Cardiac fibroblast (primary cell): ENCODE measurements around the gene ZBTB48.

ENCODE experiments used
- DNase-seq, 2 donors: peaks; one replicate each; pipeline versions ENCODE4 v3.0.0 to v3.0.0-alpha.2; 2010; ENCODE audit warnings: low read depth in 2 of 2
- H3K4me3 ChIP-seq, 2 donors: replicated peaks in 1 of 2; 1 replicate in 1 of 2; 2 replicates in 1 of 2; pipeline ENCODE4 v1.5.1; 2011; ENCODE audit warnings: low read depth in 2 of 2, low read length in 2 of 2, mild to moderate bottlenecking in 2 of 2, moderate library complexity in 1 of 2
- CTCF ChIP-seq: IDR thresholded peaks from one replicate; pipeline ENCODE4 v1.5.1; 2011; ENCODE audit warnings: low read depth, mild to moderate bottlenecking, low read length, inconsistent platforms

The ZBTB48 gene

DNA sequence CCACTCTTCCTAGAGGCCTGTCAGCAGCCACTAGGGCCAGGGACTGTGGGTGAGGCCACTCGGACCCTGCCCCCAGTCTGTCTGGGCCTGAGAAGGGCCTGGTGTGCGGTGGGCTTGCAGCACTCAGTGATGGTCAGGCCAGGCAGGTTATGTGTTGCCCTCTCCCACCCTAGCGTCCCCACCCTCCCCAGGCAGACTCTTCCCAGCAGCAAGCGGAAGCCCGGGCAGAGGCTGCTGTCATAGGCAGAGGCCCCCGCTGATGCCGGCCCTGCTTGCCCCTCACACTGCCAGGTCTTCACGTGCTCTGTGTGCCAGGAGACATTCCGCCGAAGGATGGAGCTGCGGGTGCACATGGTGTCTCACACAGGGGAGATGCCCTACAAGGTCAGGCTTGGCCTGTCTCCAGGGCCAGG lies 6.6 kb downstream of the ZBTB48 start:
- TF ChIP-seq CTCF = no peak
- no peak overlapping the region for H3K4me3 ChIP-seq
- DNase-seq = no peak

GRCh38 chr1:6587261-6588005 lies 7.6 kb downstream of the ZBTB48 start:
- TF ChIP-seq CTCF = no peak
- no peak overlapping the region for H3K4me3 ChIP-seq
- DNase-seq = no peak

- no peak overlapping the region for H3K4me3 ChIP-seq
- no peak for DNase-seq
- TF ChIP-seq CTCF = no peak
Observed at GRCh38 chr1:6588128-6588892, 8.5 kb downstream of the ZBTB48 start.

- DNase-seq = no peak
- TF ChIP-seq CTCF = no peak
- H3K4me3 ChIP-seq = no peak overlapping the region
Observed at GRCh38 chr1:6588893-6589520, 9.2 kb downstream of the ZBTB48 start.

GRCh38 chr1:6590046-6590445 lies 10.3 kb downstream of the ZBTB48 start:
- H3K4me3 ChIP-seq = no peak overlapping the region
- DNase-seq = no peak
- TF ChIP-seq CTCF = no peak

DNA sequence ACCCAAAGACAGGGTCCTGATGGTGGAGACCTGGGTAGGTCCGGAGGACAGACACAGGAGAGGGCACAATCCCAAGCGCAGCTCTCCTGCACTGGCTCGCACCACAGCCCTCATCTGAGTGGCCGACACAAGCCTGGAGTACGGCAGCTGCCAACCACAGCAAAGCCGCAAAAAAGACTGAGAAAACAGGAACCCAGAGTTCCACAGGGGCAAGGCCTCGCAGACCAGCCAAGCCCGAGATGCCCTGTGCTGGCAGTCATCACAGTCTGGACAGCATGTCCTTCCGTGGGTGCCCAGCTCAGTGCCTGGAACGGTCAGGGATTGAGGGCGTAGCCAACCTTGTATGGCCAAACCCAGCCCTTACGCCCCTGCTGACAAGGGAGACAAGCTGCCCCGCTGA lies 11.4 kb downstream of the ZBTB48 start:
- no peak for DNase-seq
- H3K4me3 ChIP-seq = no peak overlapping the region
- no peak for TF ChIP-seq CTCF
